Endodermal cell (in vitro differentiated cells): ENCODE measurements around the gene PLPP2. TPM values are rescaled to one million over a fixed set of nuclear protein-coding genes. Genes with fewer than 3 reads are reported as not detected.

ENCODE experiments used
- DNase-seq: peaks from one replicate; pipeline ENCODE4 v3.0.0-alpha.2; 2017
- H3K27ac ChIP-seq: 2 replicates; pipeline ENCODE4 v1.5.1; 2013; ENCODE audit warnings: mild to moderate bottlenecking, low read depth, low read length, moderate library complexity
- H3K27me3 ChIP-seq: 2 replicates; pipeline ENCODE4 v1.6.1; 2013; ENCODE audit warnings: mild to moderate bottlenecking, low read length, moderate library complexity; ENCODE audit not compliant: insufficient read depth, control insufficient read depth, poor library complexity, severe bottlenecking
- H3K36me3 ChIP-seq: 2 replicates; pipeline ENCODE4 v1.7.0; 2013; ENCODE audit warnings: mild to moderate bottlenecking, low read length, moderate library complexity; ENCODE audit not compliant: control insufficient read depth, insufficient read depth
- H3K4me1 ChIP-seq: one replicate; pipeline ENCODE4 v1.7.0; 2013; ENCODE audit warnings: low read length; ENCODE audit not compliant: control insufficient read depth, insufficient read depth
- H3K4me3 ChIP-seq: 2 replicates; pipeline ENCODE4 v1.5.1; 2013; ENCODE audit warnings: mild to moderate bottlenecking, low read length, moderate library complexity
- H3K9ac ChIP-seq: 2 replicates; pipeline ENCODE4 v1.6.1; 2013; ENCODE audit warnings: mild to moderate bottlenecking, low read length, moderate library complexity; ENCODE audit not compliant: poor library complexity, severe bottlenecking; ENCODE audit errors: extremely low read depth
- H3K9me3 ChIP-seq: 2 replicates; pipeline ENCODE4 v1.6.1; 2013; ENCODE audit warnings: mild to moderate bottlenecking, low read length, moderate library complexity; ENCODE audit not compliant: control insufficient read depth
- H3K27ac Mint-ChIP-seq: 2 replicates; pipeline ENCODE4 v1.8.0; 2020; ENCODE audit warnings: mixed read lengths
- H3K27me3 Mint-ChIP-seq: 2 replicates; pipeline ENCODE4 v1.8.0; 2021; ENCODE audit warnings: mild to moderate bottlenecking, mixed read lengths; ENCODE audit not compliant: insufficient read depth
- H3K36me3 Mint-ChIP-seq: 2 replicates; pipeline ENCODE4 v1.8.0; 2020; ENCODE audit warnings: low read depth, mixed read lengths
- H3K4me1 Mint-ChIP-seq: 2 replicates; pipeline ENCODE4 v1.8.0; 2020; ENCODE audit warnings: mixed read lengths
- H3K4me3 Mint-ChIP-seq: 2 replicates; pipeline ENCODE4 v1.8.0; 2020; ENCODE audit warnings: mild to moderate bottlenecking, moderate library complexity, mixed read lengths
- H3K9me3 Mint-ChIP-seq: 2 replicates; pipeline ENCODE4 v1.8.0; 2020; ENCODE audit warnings: mild to moderate bottlenecking, mixed read lengths
- CTCF ChIP-seq: fragments of 200-600 bp; sonication (generic); conservative IDR thresholded peaks from 2 replicates; pipeline ENCODE4 v1.5.0; 2021; ENCODE audit warnings: antibody characterized with exemption, mild to moderate bottlenecking
- WGBS, 2 experiments: methylation state at CpG; one replicate each; pipeline versions ENCODE4 v1.1.5 to v1.1.7; 2013; ENCODE audit warnings: missing lambda C conversion rate in 2 of 2, mixed read lengths in 1 of 2; ENCODE audit not compliant: insufficient coverage in 1 of 2, insufficient read length in 1 of 2; 5-methylcytosine and 5-hydroxymethylcytosine counted together
- total RNA-seq, 2 donors: library from RNA; stranded (reverse); fragmentation: NEBNext Ultra II Directional in 1 of 2; extraction: Animal tissue kit (Norgen Biotek cat#: 25700) in 1 of 2; gene quantifications; 2 replicates in 1 of 2; 3 replicates in 1 of 2; pipeline ENCODE4 v1.2.1, GENCODE V29; 2021

PLPP2 gene
- total RNA-seq, 2 donors from 2014 or later = 49.9 to 56.9 TPM

DNA sequence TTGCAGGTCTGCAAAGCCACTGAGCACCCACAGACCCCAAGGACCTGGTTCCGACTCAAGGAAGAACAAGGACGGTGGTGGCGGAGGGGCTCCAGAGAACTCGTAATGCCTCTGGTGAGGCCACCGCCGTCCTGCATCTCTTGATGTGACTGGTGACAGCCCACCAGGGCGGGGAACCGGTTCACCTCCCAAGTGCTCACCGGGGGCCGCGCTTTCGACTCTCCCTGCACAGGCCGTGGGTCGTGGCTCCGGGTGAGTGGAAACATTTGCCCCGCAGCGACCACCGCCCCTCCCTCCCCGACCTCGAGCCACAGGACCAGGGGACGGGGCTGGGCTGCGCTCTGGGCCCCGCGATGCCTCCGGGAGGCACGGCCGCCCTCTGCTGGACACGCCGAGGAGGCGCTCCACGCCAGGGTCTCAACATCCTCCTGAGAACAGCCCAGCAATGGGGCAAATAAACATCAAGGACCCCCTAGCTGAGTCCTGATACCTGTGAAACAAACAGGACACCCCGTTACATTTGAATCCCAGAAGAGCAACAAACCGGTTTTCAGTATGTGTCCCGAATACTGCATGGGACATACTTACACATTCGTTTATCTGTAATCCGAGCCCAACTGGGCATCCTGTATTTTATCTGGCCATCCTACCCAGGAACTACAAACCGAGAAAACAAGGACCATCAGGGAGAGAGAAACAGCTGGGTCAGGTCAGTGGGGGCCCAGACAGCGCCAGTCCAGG, 3.9 kb upstream of the PLPP2 start:
- Mint-ChIP-seq H3K4me1 (peaks cover 15% of the 10 kb centered on the region), H3K9me3 (no peaks in the 10 kb centered on the region), H3K27ac (no peak overlapping the region), H3K4me3 (peak overlapping the region; percentile 30), H3K36me3 (no peaks in the 10 kb centered on the region), H3K27me3 (peaks cover 33% of the 10 kb centered on the region)
- no peaks in the 10 kb centered on the region for H3K36me3 ChIP-seq
- 19 to 22% methylated on average over 32 to 38 of the region's 38 CpGs for WGBS, 2 experiments
- H3K9me3 ChIP-seq = no peaks in the 10 kb centered on the region
- TF ChIP-seq CTCF = peak; percentile 92
- no peak overlapping the region for H3K4me3 ChIP-seq
- peaks cover 7% of the 10 kb centered on the region for H3K4me1 ChIP-seq
- peak; percentile 91 for DNase-seq
- H3K9ac ChIP-seq = peak overlapping the region; percentile 11
- H3K27ac ChIP-seq = no peak overlapping the region
- H3K27me3 ChIP-seq = peaks cover 9% of the 10 kb centered on the region

- H3K27me3 ChIP-seq = peaks cover 9% of the 10 kb centered on the region
- H3K4me3 Mint-ChIP-seq = peak overlapping the region; percentile 30
These were observed 3.2 kb upstream of the PLPP2 start for GRCh38 chr19:294341-294945.

More at GRCh38 chr19:294341-294945, 3.2 kb upstream of the PLPP2 start:
- no peaks in the 10 kb centered on the region for H3K36me3 ChIP-seq
- no peak overlapping the region for H3K4me3 ChIP-seq
- H3K9me3 ChIP-seq = no peaks in the 10 kb centered on the region
- Mint-ChIP-seq H3K4me1 (peaks cover 21% of the 10 kb centered on the region), H3K27ac (no peak overlapping the region), H3K36me3 (no peaks in the 10 kb centered on the region), H3K27me3 (peaks cover 33% of the 10 kb centered on the region), H3K9me3 (no peaks in the 10 kb centered on the region)
- H3K4me1 ChIP-seq = peaks cover 7% of the 10 kb centered on the region
- TF ChIP-seq CTCF = no peak
- H3K9ac ChIP-seq = peak overlapping the region; percentile 11
- H3K27ac ChIP-seq = no peak overlapping the region
- 55 to 64% methylated on average over 17 to 29 of the region's 29 CpGs for WGBS, 2 experiments
- peak; percentile 75 for DNase-seq
